Activated CD8-positive, alpha-beta memory T cell treated with anti-CD3 and anti-CD28 coated beads, Interleukin-2, amount 50 U/mL, for 24 hours (primary cell): ENCODE results near the gene LIX1L.

Experiments
- DNase-seq: peaks from one replicate; pipeline ENCODE4 v3.0.0-alpha.2; 2020; ENCODE audit errors: extremely low read depth

LIX1L gene

GRCh38 chr1:145963265-145964019 lies 5.6 kb upstream of the LIX1L start:
- DNase-seq = no peak

DNA sequence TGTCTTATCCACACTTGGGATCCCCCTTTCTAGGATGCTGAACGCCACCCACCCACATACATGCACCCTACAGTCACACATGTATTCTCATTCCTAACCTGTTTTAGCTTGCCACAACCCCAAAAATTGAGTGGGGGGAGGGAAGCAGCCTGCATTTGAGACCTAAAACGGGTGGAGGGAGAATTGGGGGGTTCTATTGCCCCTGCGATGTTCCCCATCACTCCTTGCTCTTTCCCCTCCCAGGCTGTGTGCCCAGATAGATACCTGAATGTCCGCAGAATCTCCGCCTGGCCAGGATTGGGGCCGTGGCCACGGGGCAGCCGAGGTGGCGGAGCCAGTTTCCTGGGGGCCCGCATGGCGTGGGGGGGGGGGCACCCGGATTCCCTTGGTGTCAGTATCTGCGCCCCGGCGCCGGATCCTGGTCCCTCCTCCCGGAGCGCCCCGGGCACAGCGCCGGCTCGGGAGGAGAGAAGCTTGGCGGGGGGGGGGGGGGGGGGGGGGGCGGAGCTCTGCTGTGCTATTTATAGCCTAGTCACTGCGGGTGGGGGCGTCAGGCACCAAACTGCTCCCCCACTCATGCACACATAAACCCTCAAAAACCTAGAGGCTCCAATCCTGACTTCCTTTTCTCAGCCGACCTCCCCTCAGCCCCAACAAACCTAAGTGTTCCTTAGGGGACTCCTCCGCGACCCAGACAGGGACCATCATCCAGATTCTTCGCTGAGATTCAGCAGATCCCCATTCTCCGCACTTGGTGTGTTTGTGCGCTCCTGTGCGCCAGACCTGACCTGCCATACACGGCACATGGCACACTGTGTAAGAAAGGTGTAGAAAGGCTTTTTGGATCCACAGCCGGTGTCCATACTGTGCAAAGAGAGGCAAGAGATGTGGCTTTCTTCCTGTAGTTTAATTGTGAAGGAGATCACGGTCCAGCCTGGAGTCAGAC lies 4.6 kb upstream of the LIX1L start:
- peak; percentile 8 for DNase-seq

DNA sequence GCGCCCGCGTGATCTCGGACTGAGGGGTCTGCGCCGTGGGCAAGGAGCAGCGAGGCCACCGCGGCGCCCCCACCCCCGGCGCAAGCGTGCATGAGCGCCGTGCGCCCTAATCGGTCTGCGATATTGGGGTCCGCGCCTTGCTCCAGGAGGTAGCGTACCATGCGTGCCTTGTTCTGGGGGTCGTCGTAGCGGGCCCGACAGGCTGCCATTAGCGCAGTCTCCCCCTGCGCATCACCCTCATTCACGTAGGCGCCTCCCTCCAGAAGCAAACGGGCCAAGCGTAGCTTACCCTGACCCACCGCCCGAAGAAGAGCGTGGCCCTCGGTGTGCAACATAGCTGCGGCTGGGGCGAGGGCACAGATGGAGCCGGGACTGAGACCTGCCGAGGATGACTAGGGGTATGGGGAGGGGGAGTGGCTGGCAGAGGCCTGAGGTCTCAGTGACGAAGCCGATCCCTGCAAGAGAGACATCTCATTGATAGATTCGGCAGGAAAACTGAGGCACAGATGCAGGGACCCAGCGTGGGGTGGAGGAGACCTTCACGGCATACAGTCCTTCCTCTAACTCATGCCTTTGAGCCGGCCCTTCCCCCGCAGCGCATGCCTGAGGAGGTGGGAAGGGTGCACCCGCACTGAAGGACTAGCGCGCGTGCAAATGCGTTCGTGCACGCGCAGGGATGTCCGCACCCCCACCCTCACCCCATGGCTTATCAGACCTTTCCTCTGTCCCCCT lies 3.8 kb upstream of the LIX1L start:
- DNase-seq = no peak

GRCh38 chr1:145961109-145961424 lies 3.2 kb upstream of the LIX1L start:
- no peak for DNase-seq

- no peak for DNase-seq
These were observed 2.8 kb upstream of the LIX1L start for GRCh38 chr1:145960468-145961108.

DNA sequence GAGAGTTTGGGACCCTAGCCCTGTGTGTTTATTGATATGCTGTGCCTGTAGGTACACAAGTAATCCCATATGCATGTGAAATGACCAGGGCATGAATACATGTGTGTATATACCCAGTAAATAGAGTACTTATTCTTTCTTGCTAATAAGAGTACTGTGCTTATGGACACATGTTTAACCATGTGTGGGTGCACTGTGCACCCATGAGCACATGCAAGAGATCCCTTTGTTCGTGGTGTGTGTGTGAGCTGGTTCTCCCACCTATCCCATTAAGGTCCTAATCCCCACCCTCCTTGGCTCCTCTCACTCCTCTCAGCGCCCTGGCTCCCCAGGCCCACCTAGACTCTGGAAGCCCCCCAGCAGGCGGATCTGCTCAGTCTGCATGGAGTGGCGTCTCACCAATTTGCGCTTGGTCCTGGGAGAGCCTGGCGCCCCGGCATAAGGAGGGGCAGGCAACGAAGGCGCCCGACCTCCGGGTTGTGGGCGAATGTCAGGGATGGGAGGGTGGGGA lies 2.2 kb upstream of the LIX1L start:
- DNase-seq = no peak

DNA sequence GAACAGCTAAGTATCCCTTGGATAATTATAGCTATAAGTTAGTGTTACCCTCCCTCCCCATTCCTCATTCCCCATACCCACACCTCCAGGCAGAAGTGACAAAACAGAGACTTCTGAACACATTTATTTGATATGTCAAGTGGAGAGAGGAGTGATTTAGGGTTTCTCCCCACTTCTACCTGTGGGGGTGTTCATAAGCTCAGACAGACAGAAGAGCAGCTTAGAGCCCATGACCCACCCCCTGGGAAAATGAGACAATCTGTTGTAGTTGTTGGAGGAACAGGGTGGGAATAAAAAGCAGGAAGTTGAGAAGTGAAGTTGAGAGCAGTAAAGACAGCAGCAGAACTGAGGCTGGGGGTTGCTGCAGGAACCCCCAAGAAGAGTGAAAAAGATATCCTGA lies 1.5 kb upstream of the LIX1L start:
- no peak for DNase-seq

GRCh38 chr1:145958734-145959133 lies 917 bp upstream of the LIX1L start:
- DNase-seq = no peak

- DNase-seq = no peak
These were observed 905 bp downstream of the LIX1L start for GRCh38 chr1:145956781-145957442.

DNA sequence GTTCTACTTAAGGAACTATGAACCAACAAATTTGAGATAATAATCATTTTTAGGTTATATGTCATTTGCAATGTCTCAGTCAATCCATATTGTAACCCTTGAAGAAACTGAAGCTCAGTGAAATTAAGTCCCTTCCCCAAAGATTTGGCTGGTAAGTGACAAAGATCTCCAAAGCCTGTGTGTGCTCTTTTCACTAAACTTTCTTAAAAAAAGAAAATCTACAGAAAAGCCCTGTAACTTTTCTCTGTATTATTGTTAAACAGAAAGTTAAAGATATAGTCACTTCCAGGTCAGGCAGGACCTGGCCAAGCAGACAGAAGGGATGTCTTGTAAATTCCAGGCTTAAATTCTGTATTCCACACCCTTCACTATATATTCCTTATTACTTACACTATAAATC lies 1.5 kb downstream of the LIX1L start:
- DNase-seq = no peak

DNA sequence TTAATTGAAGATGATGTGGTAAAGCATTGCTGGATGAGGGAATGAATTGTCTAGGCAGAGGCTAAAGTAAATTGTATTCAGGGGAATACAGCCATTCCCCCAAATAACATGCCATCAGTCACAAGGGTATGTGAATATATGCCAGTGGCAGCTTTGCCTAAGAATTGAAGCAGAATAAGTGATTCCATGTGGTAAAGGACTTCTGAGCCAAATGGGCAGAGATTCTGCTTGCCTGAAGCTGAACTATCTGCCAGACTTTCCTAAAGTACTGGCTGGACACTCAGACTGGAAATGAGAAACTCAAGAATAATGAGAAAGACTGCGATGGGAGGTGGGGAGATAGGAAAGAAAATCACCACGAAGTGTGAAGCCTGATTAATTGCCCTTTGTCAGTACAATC lies 2.4 kb downstream of the LIX1L start:
- DNase-seq = no peak

- DNase-seq = no peak
These were observed 4.0 kb downstream of the LIX1L start for GRCh38 chr1:145953861-145954260.

GRCh38 chr1:145952903-145953302 lies 4.9 kb downstream of the LIX1L start:
- no peak for DNase-seq

GRCh38 chr1:145951526-145951925 lies 6.3 kb downstream of the LIX1L start:
- no peak for DNase-seq

DNA sequence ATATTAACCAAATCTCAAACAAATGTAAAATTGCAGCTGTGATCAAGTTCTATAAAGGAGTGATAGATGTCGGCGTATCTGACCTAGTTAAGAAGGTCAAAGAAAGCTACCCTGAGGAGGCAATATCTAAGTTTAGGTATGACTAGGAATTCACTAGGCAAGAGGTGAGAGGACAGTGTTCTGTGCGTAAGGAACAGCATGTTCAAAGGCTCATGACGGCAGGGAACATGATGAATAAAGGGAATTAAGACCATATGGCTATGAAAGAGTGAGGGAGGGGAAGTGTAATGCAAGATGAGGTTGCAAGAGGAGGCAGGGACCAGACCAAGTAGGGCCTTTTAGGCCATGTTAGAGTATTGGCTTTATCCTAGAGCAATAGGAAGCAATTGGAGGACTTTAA lies 8.6 kb downstream of the LIX1L start:
- DNase-seq = no peak

- DNase-seq = no peak
These were observed 10.3 kb downstream of the LIX1L start for GRCh38 chr1:145947551-145947950.

GRCh38 chr1:145946477-145946986 lies 11.3 kb downstream of the LIX1L start:
- no peak for DNase-seq

DNA sequence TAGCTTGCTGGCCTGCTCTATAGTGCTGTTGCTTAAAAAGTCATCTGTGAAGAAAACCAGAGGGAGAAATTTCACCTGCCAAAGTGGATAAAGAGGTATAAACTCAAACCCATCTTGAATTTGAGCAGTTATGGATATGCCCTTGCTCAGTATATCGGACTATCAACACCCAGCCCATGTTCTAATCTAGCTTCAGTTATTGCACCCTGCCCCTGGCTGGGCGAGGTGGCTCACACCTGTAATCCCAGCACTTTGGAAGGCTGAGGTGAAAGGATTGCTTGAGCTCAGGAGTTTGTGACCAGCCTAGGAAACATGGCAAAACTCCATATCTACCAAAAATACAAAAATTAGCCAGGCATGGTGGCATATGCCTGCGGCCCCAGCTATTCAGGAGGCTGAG lies 13.3 kb downstream of the LIX1L start:
- no peak for DNase-seq

DNA sequence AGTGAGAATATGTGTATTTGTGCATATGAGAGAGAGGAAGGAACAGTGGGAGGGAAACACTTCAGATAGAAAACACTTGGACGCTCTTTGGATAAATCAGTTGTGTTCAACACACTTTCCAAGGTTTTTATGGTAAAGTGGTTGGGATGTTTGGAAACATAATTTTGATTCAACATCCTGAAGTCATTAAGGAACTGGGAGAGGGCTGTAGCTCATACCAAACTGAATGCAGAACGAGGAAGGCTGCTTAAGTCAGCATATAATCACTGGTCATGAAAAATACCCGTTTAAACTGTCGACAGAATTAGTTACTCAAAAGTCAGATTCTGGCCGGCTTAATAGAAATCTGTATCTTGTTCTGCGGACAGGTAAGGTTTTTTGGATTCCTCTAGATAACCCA lies 14.9 kb downstream of the LIX1L start:
- DNase-seq = no peak

GRCh38 chr1:145942405-145942804 lies 15.4 kb downstream of the LIX1L start:
- DNase-seq = no peak

DNA sequence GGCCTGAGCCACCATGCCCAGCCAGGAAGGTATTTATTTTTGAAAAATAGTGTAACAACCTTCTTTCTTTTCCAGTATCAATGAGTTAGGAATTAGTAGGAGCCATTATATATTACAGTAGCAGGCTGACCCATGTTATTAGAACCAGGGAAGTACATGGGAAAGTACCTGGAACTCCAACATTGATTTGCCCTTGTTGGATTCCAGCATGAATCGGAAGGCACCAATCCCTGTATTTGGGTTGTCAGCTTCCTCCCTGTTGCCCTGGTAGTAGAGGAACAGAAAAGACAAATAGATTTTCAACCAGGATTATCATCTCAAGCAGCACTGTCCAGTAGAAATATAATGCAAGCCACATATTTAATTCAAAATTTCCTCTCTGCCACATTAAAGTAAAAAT lies 20.4 kb downstream of the LIX1L start:
- DNase-seq = no peak
